PC-9 (cell line): ENCODE measurements around the gene PICK1. TPM values are rescaled to one million over a fixed set of nuclear protein-coding genes. Genes with fewer than 3 reads are reported as not detected.

Experiments
- BruUV-seq: library from RNA; stranded (reverse); fragments of 400-500 nt; replicated peaks from 2 replicates; lab custom pipeline; 2021; lab: Mats Ljungman, UMichigan
- CTCF ChIA-PET: fragments of 300-600 bp; sonication (Branson Sonifier 250); formaldehyde crosslinking; loops from one replicate; lab custom pipeline; 2022; ENCODE audit warnings: antibody characterized with exemption; lab: Charles Lee
- POLR2A ChIA-PET: fragments of 300-600 bp; sonication (Branson Sonifier 250); formaldehyde crosslinking; loops from one replicate; lab custom pipeline; 2022; ENCODE audit warnings: antibody characterized with exemption; ENCODE audit not compliant: unreplicated experiment; lab: Charles Lee
- DNase-seq, 2 experiments: peaks; one replicate each; pipeline versions ENCODE4 v3.0.0 to v3.0.0-alpha.2; 2015 to 2022; ENCODE audit warnings: mixed read lengths in 1 of 2
- H2AFZ ChIP-seq: fragments of 200-600 bp; sonication (generic); 2 replicates; pipeline ENCODE4 v1.8.1; 2017; ENCODE audit warnings: antibody characterized with exemption
- H3F3A ChIP-seq: fragments of 200-600 bp; sonication (generic); 2 replicates; pipeline ENCODE4 v1.8.1; 2017; ENCODE audit warnings: antibody characterized with exemption, mild to moderate bottlenecking, low read depth; ENCODE audit not compliant: insufficient read depth
- H3K27ac ChIP-seq: fragments of 200-600 bp; sonication (generic); 2 replicates; pipeline ENCODE4 v1.6.1; 2016; ENCODE audit warnings: mixed run types
- H3K27me3 ChIP-seq: fragments of 200-600 bp; sonication (generic); 2 replicates; pipeline ENCODE4 v1.6.1; 2016; ENCODE audit warnings: low read depth, mixed run types; ENCODE audit not compliant: insufficient read depth
- H3K36me3 ChIP-seq: fragments of 200-600 bp; sonication (generic); 2 replicates; pipeline ENCODE4 v1.6.1; 2016; ENCODE audit warnings: low read depth, mixed run types
- H3K4me1 ChIP-seq: fragments of 200-600 bp; sonication (generic); replicated peaks from 2 replicates; pipeline ENCODE4 v1.6.1; 2016; ENCODE audit warnings: mixed run types; ENCODE audit not compliant: insufficient read depth
- H3K4me2 ChIP-seq: fragments of 200-600 bp; sonication (generic); 2 replicates; pipeline ENCODE4 v1.6.1; 2017; ENCODE audit warnings: mixed run types
- H3K4me3 ChIP-seq: fragments of 200-600 bp; sonication (generic); 2 replicates; pipeline ENCODE4 v1.6.1; 2016; ENCODE audit warnings: mixed run types
- H3K79me2 ChIP-seq: fragments of 200-600 bp; sonication (generic); 2 replicates; pipeline ENCODE4 v1.6.1; 2017; ENCODE audit warnings: low read depth, mixed run types
- H3K9me2 ChIP-seq: fragments of 200-600 bp; sonication (generic); 2 replicates; pipeline ENCODE4 v1.8.1; 2017; ENCODE audit warnings: mild to moderate bottlenecking; ENCODE audit not compliant: insufficient read depth
- H3K9me3 ChIP-seq: fragments of 200-600 bp; sonication (generic); 2 replicates; pipeline ENCODE4 v1.8.1; 2016; ENCODE audit warnings: low read depth; ENCODE audit not compliant: insufficient read depth
- H4K20me1 ChIP-seq: fragments of 200-600 bp; sonication (generic); 2 replicates; pipeline ENCODE4 v1.8.1; 2017; ENCODE audit not compliant: insufficient read depth
- EZH2 ChIP-seq: fragments of 200-600 bp; sonication (generic); IDR thresholded peaks from 2 replicates; pipeline ENCODE4 v1.8.0; 2017; ENCODE audit warnings: antibody characterized with exemption, low read depth
- intact Hi-C: fragments of 100-400 bp; cut with micrococcal nuclease; formaldehyde crosslinking; loops from one replicate; pipeline ENCODE4 v1.10.0; 2022; ENCODE audit not compliant: unreplicated experiment
- total RNA-seq: library from RNA; stranded (reverse); gene quantifications from 2 replicates; pipeline ENCODE4 v1.2.3, GENCODE V29; 2021
- TF ChIP-seq, protein P1 (sequence below): fragments of 200-600 bp; sonication (generic); conservative IDR thresholded peaks from 2 replicates; pipeline ENCODE4 v1.6.1; 2017; ENCODE audit warnings: mixed run types, antibody characterized with exemption, mild to moderate bottlenecking, moderate library complexity

The PICK1 gene
- total RNA-seq, 1 experiment from 2014 or later = 55.9 TPM

DNA sequence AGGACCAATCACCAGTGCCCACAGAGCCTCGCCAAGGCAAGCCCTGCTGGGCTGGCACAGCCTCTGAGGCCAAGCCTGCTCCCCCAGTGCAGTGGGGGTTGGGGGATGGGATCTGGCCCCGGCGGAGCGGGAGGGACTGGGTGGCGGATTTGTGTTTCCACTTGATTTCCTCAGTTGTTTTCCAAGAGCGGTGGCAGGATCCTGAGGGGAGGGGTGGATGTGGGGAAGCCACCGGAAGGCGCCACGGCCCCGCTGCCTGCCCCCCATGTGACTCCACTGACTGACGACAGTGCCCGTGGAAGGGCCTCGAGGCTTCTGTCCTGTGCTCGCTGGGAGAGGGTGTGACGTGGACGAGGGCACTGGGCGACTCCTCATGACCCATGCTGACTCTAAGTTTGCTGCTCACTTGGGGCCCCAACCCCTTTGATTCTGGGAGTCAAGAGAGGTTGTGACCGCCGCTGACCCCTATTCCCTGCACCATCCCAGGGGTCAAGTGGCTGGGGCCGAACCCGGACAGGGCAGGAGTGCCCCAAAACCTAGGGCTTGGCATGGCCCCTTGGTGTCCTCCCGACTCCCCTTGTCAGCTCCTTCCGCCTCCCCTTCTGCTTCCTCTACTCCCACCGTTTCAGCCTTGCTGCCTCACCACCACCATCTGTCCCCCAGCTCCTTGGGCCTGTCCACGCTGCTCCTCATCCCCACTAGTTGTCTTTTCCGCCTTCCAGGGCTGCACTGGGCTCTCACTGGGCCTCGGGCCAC is 23.5 kb upstream of the PICK1 start:
- Histone ChIP-seq H3K9me3 (no peaks in the 10 kb centered on the region), H3K4me1 (peaks cover 13% of the 10 kb centered on the region), H2AFZ (no peak overlapping the region), H3K27ac (no peak overlapping the region), H3K9me2 (no peaks in the 10 kb centered on the region), H3K36me3 (no peaks in the 10 kb centered on the region), H3F3A (no peaks in the 10 kb centered on the region), H3K27me3 (peaks cover 10% of the 10 kb centered on the region; the same call in 1 of the 2 replicates), H3K4me2 (peak overlapping the region; percentile 39; the same call in 1 of the 2 replicates), H3K79me2 (no peaks in the 10 kb centered on the region), H4K20me1 (no peaks in the 10 kb centered on the region), H3K4me3 (no peak overlapping the region)
- CTCF ChIA-PET = interaction anchor here (0.7 to 1.3 kb wide), 2 partner anchors 18 to 99 kb away, joined by 3 to 6 read pairs; no protein-coding TSS in a partner anchor
- no TSS peak for BruUV-seq
- intact Hi-C loops = no loop called here
- POLR2A ChIA-PET = no interaction called here
- DNase-seq = no peak
- TF ChIP-seq EZH2 = no peak
- TF ChIP-seq, protein P1, sequence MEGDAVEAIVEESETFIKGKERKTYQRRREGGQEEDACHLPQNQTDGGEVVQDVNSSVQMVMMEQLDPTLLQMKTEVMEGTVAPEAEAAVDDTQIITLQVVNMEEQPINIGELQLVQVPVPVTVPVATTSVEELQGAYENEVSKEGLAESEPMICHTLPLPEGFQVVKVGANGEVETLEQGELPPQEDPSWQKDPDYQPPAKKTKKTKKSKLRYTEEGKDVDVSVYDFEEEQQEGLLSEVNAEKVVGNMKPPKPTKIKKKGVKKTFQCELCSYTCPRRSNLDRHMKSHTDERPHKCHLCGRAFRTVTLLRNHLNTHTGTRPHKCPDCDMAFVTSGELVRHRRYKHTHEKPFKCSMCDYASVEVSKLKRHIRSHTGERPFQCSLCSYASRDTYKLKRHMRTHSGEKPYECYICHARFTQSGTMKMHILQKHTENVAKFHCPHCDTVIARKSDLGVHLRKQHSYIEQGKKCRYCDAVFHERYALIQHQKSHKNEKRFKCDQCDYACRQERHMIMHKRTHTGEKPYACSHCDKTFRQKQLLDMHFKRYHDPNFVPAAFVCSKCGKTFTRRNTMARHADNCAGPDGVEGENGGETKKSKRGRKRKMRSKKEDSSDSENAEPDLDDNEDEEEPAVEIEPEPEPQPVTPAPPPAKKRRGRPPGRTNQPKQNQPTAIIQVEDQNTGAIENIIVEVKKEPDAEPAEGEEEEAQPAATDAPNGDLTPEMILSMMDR = no peak

DNA sequence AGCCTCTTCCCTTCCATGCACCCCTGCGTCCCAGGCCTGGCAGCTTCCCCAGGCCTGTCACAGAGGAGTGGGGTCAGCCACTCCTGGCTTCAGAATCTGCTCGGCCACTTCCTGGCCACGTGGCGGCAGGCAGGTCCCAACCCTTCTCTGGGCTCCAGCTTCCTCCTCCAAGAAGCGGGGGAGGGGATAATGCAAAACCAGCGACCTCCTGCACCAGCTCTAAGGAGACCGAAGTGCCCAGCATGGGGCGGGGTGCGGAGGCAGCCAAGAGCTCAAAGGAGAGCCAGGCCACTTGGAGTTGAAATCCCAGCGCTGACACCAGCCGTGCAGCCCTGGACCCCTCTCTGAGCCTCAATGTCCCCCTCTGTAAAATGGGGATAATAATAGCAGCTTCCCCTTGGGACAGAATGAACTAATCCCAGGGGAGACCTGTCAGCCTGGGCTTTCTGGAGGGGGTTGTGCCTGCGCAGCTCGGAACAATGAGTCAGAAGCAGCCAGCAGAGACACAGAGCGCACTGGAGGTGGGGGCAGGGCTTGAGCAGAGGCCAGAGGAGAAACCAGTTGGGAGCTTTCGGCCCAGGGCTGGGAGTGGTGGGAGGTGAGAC is 22.8 kb upstream of the PICK1 start:
- peaks cover 13% of the 10 kb centered on the region for H3K4me1 ChIP-seq
- 0 out of 2 replicates have a peak, but pooled peaks cover 4% of the 10 kb centered on the region for H3K27me3 ChIP-seq
- peak; percentile 74 to 84 for DNase-seq
- H4K20me1 ChIP-seq = no peaks in the 10 kb centered on the region
- H3K79me2 ChIP-seq = no peaks in the 10 kb centered on the region
- BruUV-seq = no TSS peak
- no peak overlapping the region for H2AFZ ChIP-seq
- H3K9me3 ChIP-seq = no peaks in the 10 kb centered on the region
- H3K27ac ChIP-seq = no peak overlapping the region
- ChIA-PET POLR2A (no interaction called here), CTCF (interaction anchor here (0.5 to 1.3 kb wide), 2 partner anchors 18 to 1286 kb away, joined by 3 to 6 read pairs; no protein-coding TSS in a partner anchor)
- TF ChIP-seq, protein P1 = no peak
- TF ChIP-seq EZH2 = no peak
- no peaks in the 10 kb centered on the region for H3F3A ChIP-seq
- intact Hi-C loops = no loop called here
- no peak overlapping the region for H3K4me3 ChIP-seq
- H3K4me2 ChIP-seq = peak overlapping the region; percentile 39; the same call in 1 of the 2 replicates
- H3K9me2 ChIP-seq = no peaks in the 10 kb centered on the region
- no peaks in the 10 kb centered on the region for H3K36me3 ChIP-seq

DNA sequence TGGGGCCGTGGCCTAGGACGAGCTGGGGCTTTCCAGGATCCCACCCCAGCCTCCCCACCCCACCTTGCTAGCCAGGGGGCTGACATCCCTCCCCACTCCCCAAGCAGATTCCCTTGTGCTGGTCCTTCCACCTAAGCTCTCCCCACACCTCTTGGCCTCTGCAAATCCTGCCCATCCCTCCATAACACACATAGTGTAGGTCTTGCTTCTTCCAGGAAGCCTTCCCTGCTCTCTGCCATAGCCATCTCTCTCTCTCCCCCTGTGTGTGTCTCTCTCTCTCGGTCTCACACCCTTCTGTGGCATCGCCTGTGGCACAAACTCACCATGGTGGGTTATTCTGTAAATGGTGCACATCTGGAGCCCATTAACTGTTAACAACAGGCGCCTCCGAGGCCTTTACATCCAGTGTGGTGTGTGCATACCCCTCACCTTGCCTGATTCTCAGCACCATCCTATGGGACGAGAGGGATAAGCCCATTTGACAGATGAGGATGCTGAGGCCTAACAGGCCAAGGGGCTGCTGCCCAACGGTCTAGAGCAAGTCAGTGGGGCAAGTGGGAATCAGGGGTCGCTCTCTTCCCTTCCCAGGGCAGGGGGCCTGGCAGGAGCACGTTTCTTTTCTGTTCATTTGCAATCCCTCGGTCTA is 22.2 kb upstream of the PICK1 start:
- intact Hi-C loops = no loop called here
- CTCF ChIA-PET = interaction anchor here (0.5 to 1.3 kb wide), 3 partner anchors 17 to 1286 kb away, joined by 3 to 6 read pairs (median 3); no protein-coding TSS in a partner anchor
- no peak overlapping the region for H3K27ac ChIP-seq
- no peaks in the 10 kb centered on the region for H4K20me1 ChIP-seq
- POLR2A ChIA-PET = no interaction called here
- no peaks in the 10 kb centered on the region for H3K79me2 ChIP-seq
- no peaks in the 10 kb centered on the region for H3F3A ChIP-seq
- no peaks in the 10 kb centered on the region for H3K27me3 ChIP-seq
- H3K36me3 ChIP-seq = no peaks in the 10 kb centered on the region
- no peak overlapping the region for H2AFZ ChIP-seq
- H3K9me2 ChIP-seq = no peaks in the 10 kb centered on the region
- H3K4me2 ChIP-seq = 0 out of 2 replicates have a peak overlapping the region, but pooled peaks have one; percentile 7
- peaks cover 13% of the 10 kb centered on the region for H3K4me1 ChIP-seq
- no peak for DNase-seq
- TF ChIP-seq, protein P1 = no peak
- no peak for TF ChIP-seq EZH2
- no peaks in the 10 kb centered on the region for H3K9me3 ChIP-seq
- BruUV-seq = TSS peak; percentile 45
- no peak overlapping the region for H3K4me3 ChIP-seq
